Ectodermal cell (in vitro differentiated cells): ENCODE measurements around the gene ACY1.

ENCODE experiments used
- H3K27ac ChIP-seq: 2 replicates; pipeline ENCODE4 v1.7.0; 2013; ENCODE audit warnings: mild to moderate bottlenecking, low read depth, low read length; ENCODE audit not compliant: insufficient read depth, poor library complexity, severe bottlenecking
- H3K27me3 ChIP-seq: 2 replicates; pipeline ENCODE4 v1.7.0; 2013; ENCODE audit warnings: mild to moderate bottlenecking, low read length; ENCODE audit not compliant: insufficient read depth, control insufficient read depth, poor library complexity, severe bottlenecking
- H3K36me3 ChIP-seq: one replicate; pipeline ENCODE4 v1.7.0; 2013; ENCODE audit warnings: low read length; ENCODE audit not compliant: control insufficient read depth, insufficient read depth
- H3K4me1 ChIP-seq: one replicate; pipeline ENCODE4 v1.7.0; 2013; ENCODE audit warnings: low read length; ENCODE audit not compliant: control insufficient read depth, insufficient read depth
- H3K4me3 ChIP-seq: 2 replicates; pipeline ENCODE4 v1.7.0; 2013; ENCODE audit warnings: low read depth, low read length, control low read depth; ENCODE audit not compliant: insufficient read depth
- H3K9me3 ChIP-seq: 2 replicates; pipeline ENCODE4 v1.7.0; 2013; ENCODE audit warnings: mild to moderate bottlenecking, low read length, moderate library complexity; ENCODE audit not compliant: control insufficient read depth
- WGBS, 2 experiments: methylation state at CpG; one replicate each; pipeline ENCODE4 v1.1.7; 2013; ENCODE audit warnings: missing lambda C conversion rate in 2 of 2; 5-methylcytosine and 5-hydroxymethylcytosine counted together

Gene ACY1

DNA sequence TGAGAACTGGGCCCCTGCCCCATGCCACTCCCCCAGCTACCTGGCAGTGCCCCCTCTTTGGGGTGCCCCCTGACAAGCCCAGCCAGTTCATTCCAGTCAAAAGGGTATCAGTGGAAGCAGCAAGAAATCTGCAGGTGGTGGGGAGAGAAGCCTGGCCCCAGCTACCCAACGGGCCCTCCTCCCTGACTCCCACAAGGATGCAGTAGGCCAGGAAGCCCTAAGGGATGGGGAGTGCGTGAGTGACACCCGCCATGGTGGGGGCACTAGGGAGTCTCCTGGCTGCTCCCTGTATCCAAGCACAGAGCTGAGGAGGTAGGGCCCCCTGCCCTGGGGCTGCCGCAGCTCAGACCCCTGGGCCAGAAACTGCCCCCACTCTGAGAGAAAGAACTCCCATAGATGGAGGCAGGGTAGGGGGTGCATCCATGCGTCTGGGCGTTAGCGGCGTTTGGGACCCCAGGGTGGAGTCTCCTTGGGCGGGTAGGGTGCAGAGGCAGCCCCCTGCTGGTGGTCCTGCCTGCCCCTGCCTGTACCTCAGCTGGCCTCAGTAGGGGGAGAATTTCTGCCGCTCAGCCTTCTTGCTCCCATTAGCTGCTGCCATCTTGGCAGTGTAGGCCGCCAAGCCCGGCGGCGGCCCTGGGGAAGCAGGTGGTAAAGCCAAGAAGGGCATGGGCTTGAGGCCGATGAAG lies 25.7 kb upstream of the ACY1 start:
- Histone ChIP-seq H3K27ac (no peak overlapping the region), H3K4me3 (no peak overlapping the region), H3K36me3 (peaks cover 23% of the 10 kb centered on the region), H3K9me3 (no peaks in the 10 kb centered on the region), H3K4me1 (peaks cover 9% of the 10 kb centered on the region), H3K27me3 (peaks cover 43% of the 10 kb centered on the region)
- WGBS, 2 experiments: 92% methylated on average over 15 of the region's 15 CpGs

- Histone ChIP-seq H3K36me3 (peaks cover 23% of the 10 kb centered on the region), H3K4me3 (no peak overlapping the region), H3K9me3 (no peaks in the 10 kb centered on the region), H3K27me3 (peaks cover 33% of the 10 kb centered on the region), H3K27ac (no peak overlapping the region), H3K4me1 (peaks cover 17% of the 10 kb centered on the region)
- 94% methylated on average over 20 of the region's 20 CpGs for WGBS, 2 experiments
These were observed 24.5 kb upstream of the ACY1 start for GRCh38 chr3:51958603-51959521.

- H3K27me3 ChIP-seq: peaks cover 25% of the 10 kb centered on the region
- no peak overlapping the region for H3K27ac ChIP-seq
- H3K4me3 ChIP-seq: no peak overlapping the region
- peaks cover 25% of the 10 kb centered on the region for H3K4me1 ChIP-seq
- 95 to 97% methylated on average over 7 of the region's 7 CpGs for WGBS, 2 experiments
- no peaks in the 10 kb centered on the region for H3K9me3 ChIP-seq
- H3K36me3 ChIP-seq: peaks cover 23% of the 10 kb centered on the region
These were observed 23.7 kb upstream of the ACY1 start for GRCh38 chr3:51959651-51960050.

- H3K4me3 ChIP-seq: no peak overlapping the region
- no peaks in the 10 kb centered on the region for H3K9me3 ChIP-seq
- H3K27me3 ChIP-seq: peaks cover 17% of the 10 kb centered on the region
- H3K36me3 ChIP-seq: peaks cover 23% of the 10 kb centered on the region
- WGBS, 2 experiments: 95 to 96% methylated on average over 10 of the region's 10 CpGs
- H3K4me1 ChIP-seq: peaks cover 31% of the 10 kb centered on the region
- no peak overlapping the region for H3K27ac ChIP-seq
These were observed 22.9 kb upstream of the ACY1 start for GRCh38 chr3:51960386-51960785.

- Histone ChIP-seq H3K4me1 (peaks cover 35% of the 10 kb centered on the region), H3K27ac (no peak overlapping the region), H3K9me3 (no peaks in the 10 kb centered on the region), H3K27me3 (peaks cover 11% of the 10 kb centered on the region), H3K4me3 (no peak overlapping the region), H3K36me3 (peaks cover 23% of the 10 kb centered on the region)
- WGBS, 2 experiments: 93 to 96% methylated on average over 18 of the region's 18 CpGs
These were observed 22.3 kb upstream of the ACY1 start for GRCh38 chr3:51961011-51961410.

DNA sequence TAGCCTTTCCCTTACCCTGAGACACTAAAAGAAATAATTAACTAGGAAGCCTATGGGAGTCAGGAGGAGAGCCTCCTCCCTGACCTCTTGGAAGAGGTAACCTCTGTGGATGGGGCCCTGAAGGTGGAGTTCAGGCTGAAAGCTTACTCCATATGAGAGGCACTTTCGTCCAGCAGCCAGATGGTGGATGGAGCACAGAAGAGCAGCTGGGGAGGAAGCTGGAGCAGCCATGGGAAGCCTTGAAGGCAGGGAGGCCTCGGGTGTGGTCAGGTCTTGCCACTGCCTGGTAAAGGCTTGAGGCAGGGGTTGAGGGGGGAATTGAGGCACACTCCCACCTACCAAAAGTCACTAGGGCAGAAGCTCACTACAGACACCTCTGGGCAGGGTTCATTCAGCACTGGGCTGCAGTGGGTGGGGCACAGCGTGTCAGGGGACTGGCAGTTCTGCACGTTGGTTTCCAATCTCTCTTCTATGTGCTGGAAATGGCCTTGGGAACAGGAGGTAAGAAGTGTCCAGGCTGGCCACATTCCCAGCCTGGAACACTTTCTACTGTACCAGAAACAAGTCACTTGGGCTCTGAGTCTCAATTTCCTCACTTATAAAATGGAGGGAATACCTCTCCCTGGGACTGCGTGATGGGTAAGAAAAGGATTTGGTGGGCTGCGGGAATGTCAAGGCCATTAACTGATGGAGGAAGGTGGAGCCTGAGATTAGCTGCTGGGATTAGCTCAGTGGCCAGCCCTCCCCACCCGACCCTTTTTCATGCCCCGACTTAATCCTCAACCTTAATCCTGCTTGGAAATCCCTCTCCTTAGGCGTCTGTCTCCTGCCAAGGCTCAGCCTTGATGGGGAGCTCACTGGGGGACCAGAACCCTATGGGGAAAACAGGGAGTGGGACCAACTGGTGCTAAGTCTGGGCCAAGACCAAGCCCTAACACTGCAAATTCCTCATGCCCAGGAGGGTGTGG lies 21.4 kb upstream of the ACY1 start:
- Histone ChIP-seq H3K9me3 (no peaks in the 10 kb centered on the region), H3K36me3 (peaks cover 23% of the 10 kb centered on the region), H3K27me3 (peaks cover 2% of the 10 kb centered on the region), H3K27ac (no peak overlapping the region), H3K4me1 (peaks cover 42% of the 10 kb centered on the region), H3K4me3 (no peak overlapping the region)
- WGBS, 2 experiments: 73 to 86% methylated on average over 9 of the region's 9 CpGs

GRCh38 chr3:51962854-51963530 lies 20.3 kb upstream of the ACY1 start:
- H3K36me3 ChIP-seq: peaks cover 18% of the 10 kb centered on the region
- H3K4me1 ChIP-seq: peaks cover 42% of the 10 kb centered on the region
- 87% methylated on average over 6 of the region's 6 CpGs for WGBS, 2 experiments
- no peak overlapping the region for H3K27ac ChIP-seq
- H3K4me3 ChIP-seq: no peak overlapping the region
- H3K9me3 ChIP-seq: no peaks in the 10 kb centered on the region
- H3K27me3 ChIP-seq: no peaks in the 10 kb centered on the region

GRCh38 chr3:51963951-51964451 lies 19.3 kb upstream of the ACY1 start:
- H3K4me3 ChIP-seq: no peak overlapping the region
- 19 to 23% methylated on average over 12 of the region's 12 CpGs for whole genome bisulfite sequencing, 2 experiments
- peaks cover 11% of the 10 kb centered on the region for H3K36me3 ChIP-seq
- H3K27me3 ChIP-seq: no peaks in the 10 kb centered on the region
- no peak overlapping the region for H3K27ac ChIP-seq
- no peaks in the 10 kb centered on the region for H3K9me3 ChIP-seq
- peaks cover 48% of the 10 kb centered on the region for H3K4me1 ChIP-seq

- Histone ChIP-seq H3K9me3 (no peaks in the 10 kb centered on the region), H3K4me1 (peaks cover 54% of the 10 kb centered on the region), H3K27me3 (no peaks in the 10 kb centered on the region), H3K36me3 (peaks cover 10% of the 10 kb centered on the region), H3K27ac (no peak overlapping the region), H3K4me3 (no peak overlapping the region)
- 36 to 42% methylated on average over 4 of the region's 4 CpGs for WGBS, 2 experiments
These were observed 18.8 kb upstream of the ACY1 start for GRCh38 chr3:51964521-51964920.
